ENCODE results near the gene EP400.

Gene EP400

GRCh38 chr12:131933387-131933786 lies 16.4 kb upstream of the EP400 start:
- Histone ChIP-seq H3K27ac (ENCODE audit: low read depth, low read length, poor library complexity, severe bottlenecking) (no peak overlapping the region), H3K36me3 (ENCODE audit: insufficient read depth, low read length) (peaks cover 71% of the 10 kb centered on the region), H3K4me1 (ENCODE audit: insufficient read depth, low read length, severe bottlenecking) (peaks cover 12% of the 10 kb centered on the region), H3K4me3 (ENCODE audit: low read depth, low read length, poor library complexity, severe bottlenecking) (no peak overlapping the region), H3K27me3 (ENCODE audit: insufficient read depth, low read length) (no peaks in the 10 kb centered on the region), H3K4me2 (ENCODE audit: low read length) (no peak overlapping the region), H3F3A (ENCODE audit: insufficient read depth, low read length) (no peaks in the 10 kb centered on the region), H3K9me3 (ENCODE audit: low read length) (no peaks in the 10 kb centered on the region), H3K9me2 (ENCODE audit: low read depth, low read length) (no peaks in the 10 kb centered on the region), H3K79me2 (ENCODE audit: insufficient read depth, low read length) (peaks cover 8% of the 10 kb centered on the region; the same call in 1 of the 2 replicates), H2AFZ (ENCODE audit: low read length) (no peak overlapping the region), H3K9ac (ENCODE audit: low read length) (no peak overlapping the region), H4K20me1 (ENCODE audit: insufficient read depth, low read length) (no peaks in the 10 kb centered on the region)
- TF ChIP-seq, protein P1, sequence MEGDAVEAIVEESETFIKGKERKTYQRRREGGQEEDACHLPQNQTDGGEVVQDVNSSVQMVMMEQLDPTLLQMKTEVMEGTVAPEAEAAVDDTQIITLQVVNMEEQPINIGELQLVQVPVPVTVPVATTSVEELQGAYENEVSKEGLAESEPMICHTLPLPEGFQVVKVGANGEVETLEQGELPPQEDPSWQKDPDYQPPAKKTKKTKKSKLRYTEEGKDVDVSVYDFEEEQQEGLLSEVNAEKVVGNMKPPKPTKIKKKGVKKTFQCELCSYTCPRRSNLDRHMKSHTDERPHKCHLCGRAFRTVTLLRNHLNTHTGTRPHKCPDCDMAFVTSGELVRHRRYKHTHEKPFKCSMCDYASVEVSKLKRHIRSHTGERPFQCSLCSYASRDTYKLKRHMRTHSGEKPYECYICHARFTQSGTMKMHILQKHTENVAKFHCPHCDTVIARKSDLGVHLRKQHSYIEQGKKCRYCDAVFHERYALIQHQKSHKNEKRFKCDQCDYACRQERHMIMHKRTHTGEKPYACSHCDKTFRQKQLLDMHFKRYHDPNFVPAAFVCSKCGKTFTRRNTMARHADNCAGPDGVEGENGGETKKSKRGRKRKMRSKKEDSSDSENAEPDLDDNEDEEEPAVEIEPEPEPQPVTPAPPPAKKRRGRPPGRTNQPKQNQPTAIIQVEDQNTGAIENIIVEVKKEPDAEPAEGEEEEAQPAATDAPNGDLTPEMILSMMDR (IDR thresholded peaks at IDR 0.05; ENCODE audit: low read length), result no peak
- TF ChIP-seq EZH2 (IDR thresholded peaks at IDR 0.05; ENCODE audit: borderline replicate concordance, low read length), result no peak

- Histone ChIP-seq H2AFZ (ENCODE audit: low read length) (no peak overlapping the region), H4K20me1 (ENCODE audit: insufficient read depth, low read length) (no peaks in the 10 kb centered on the region), H3K27me3 (ENCODE audit: insufficient read depth, low read length) (no peaks in the 10 kb centered on the region), H3K4me2 (ENCODE audit: low read length) (no peak overlapping the region), H3K9ac (ENCODE audit: low read length) (no peak overlapping the region), H3K4me3 (ENCODE audit: low read depth, low read length, poor library complexity, severe bottlenecking) (no peak overlapping the region), H3K4me1 (ENCODE audit: insufficient read depth, low read length, severe bottlenecking) (peaks cover 12% of the 10 kb centered on the region), H3K9me2 (ENCODE audit: low read depth, low read length) (no peaks in the 10 kb centered on the region), H3K9me3 (ENCODE audit: low read length) (no peaks in the 10 kb centered on the region), H3F3A (ENCODE audit: insufficient read depth, low read length) (no peaks in the 10 kb centered on the region), H3K79me2 (ENCODE audit: insufficient read depth, low read length) (peaks cover 8% of the 10 kb centered on the region; the same call in 1 of the 2 replicates), H3K36me3 (ENCODE audit: insufficient read depth, low read length) (peaks cover 81% of the 10 kb centered on the region), H3K27ac (ENCODE audit: low read depth, low read length, poor library complexity, severe bottlenecking) (no peak overlapping the region)
- no peak for TF ChIP-seq EZH2 (IDR thresholded peaks at IDR 0.05; ENCODE audit: borderline replicate concordance, low read length)
- TF ChIP-seq, protein P1 (IDR thresholded peaks at IDR 0.05; ENCODE audit: low read length), result no peak
These were observed 15.2 kb upstream of the EP400 start for GRCh38 chr12:131934535-131934934.

GRCh38 chr12:131938082-131938481 lies 11.7 kb upstream of the EP400 start:
- Histone ChIP-seq H3K79me2 (ENCODE audit: insufficient read depth, low read length) (no peaks in the 10 kb centered on the region), H2AFZ (ENCODE audit: low read length) (no peak overlapping the region), H3K9ac (ENCODE audit: low read length) (no peak overlapping the region), H3K9me3 (ENCODE audit: low read length) (no peaks in the 10 kb centered on the region), H3K36me3 (ENCODE audit: insufficient read depth, low read length) (peaks cover 92% of the 10 kb centered on the region), H3K27ac (ENCODE audit: low read depth, low read length, poor library complexity, severe bottlenecking) (no peak overlapping the region), H3K4me1 (ENCODE audit: insufficient read depth, low read length, severe bottlenecking) (no peaks in the 10 kb centered on the region), H3K4me2 (ENCODE audit: low read length) (no peak overlapping the region), H3K27me3 (ENCODE audit: insufficient read depth, low read length) (no peaks in the 10 kb centered on the region), H3F3A (ENCODE audit: insufficient read depth, low read length) (no peaks in the 10 kb centered on the region), H3K4me3 (ENCODE audit: low read depth, low read length, poor library complexity, severe bottlenecking) (no peak overlapping the region), H4K20me1 (ENCODE audit: insufficient read depth, low read length) (no peaks in the 10 kb centered on the region), H3K9me2 (ENCODE audit: low read depth, low read length) (no peaks in the 10 kb centered on the region)
- no peak for TF ChIP-seq EZH2 (IDR thresholded peaks at IDR 0.05; ENCODE audit: borderline replicate concordance, low read length)
- TF ChIP-seq, protein P1 (IDR thresholded peaks at IDR 0.05; ENCODE audit: low read length), result no peak
